DMS114 treated with DMSO at 0.1 percent for 48 hours (cell line): Measurements from ENCODE around the gene ATOX1.

ENCODE experiments used
- DNase-seq: peaks from one replicate; lab custom pipeline; 2025; ENCODE audit not compliant: unreplicated experiment; lab: John Stamatoyannopoulos, UW

Gene ATOX1

GRCh38 chr5:151770383-151771258 lies 12.2 kb upstream of the ATOX1 start:
- peak; percentile 41 for DNase-seq

- no peak for DNase-seq
Observed at GRCh38 chr5:151766975-151767374, 8.5 kb upstream of the ATOX1 start.

GRCh38 chr5:151764801-151765200 lies 6.4 kb upstream of the ATOX1 start:
- no peak for DNase-seq

GRCh38 chr5:151758141-151758429 lies 346 bp downstream of the ATOX1 start:
- no peak for DNase-seq

GRCh38 chr5:151757233-151758140 lies 944 bp downstream of the ATOX1 start:
- no peak for DNase-seq

- no peak for DNase-seq
Observed at GRCh38 chr5:151755383-151755782, 3.0 kb downstream of the ATOX1 start.

GRCh38 chr5:151751593-151751992 lies 6.8 kb downstream of the ATOX1 start:
- DNase-seq = no peak

- DNase-seq = no peak
Observed at GRCh38 chr5:151751091-151751490, 7.3 kb downstream of the ATOX1 start.

- DNase-seq = no peak
Observed at GRCh38 chr5:151750121-151750520, 8.3 kb downstream of the ATOX1 start.

- no peak for DNase-seq
Observed at GRCh38 chr5:151745071-151745705, 13.2 kb downstream of the ATOX1 start.

GRCh38 chr5:151743530-151743929 lies 14.9 kb downstream of the ATOX1 start:
- DNase-seq = no peak

- DNase-seq = peak; percentile 73
Observed at GRCh38 chr5:151742870-151743294, 15.5 kb downstream of the ATOX1 start.

- no peak for DNase-seq
Observed at GRCh38 chr5:151741678-151742423, 16.6 kb downstream of the ATOX1 start.

- no peak for DNase-seq
Observed at GRCh38 chr5:151740958-151741373, 17.5 kb downstream of the ATOX1 start.

GRCh38 chr5:151740336-151740942 lies 18.0 kb downstream of the ATOX1 start:
- DNase-seq = peak; percentile 67

GRCh38 chr5:151739939-151740335 lies 18.5 kb downstream of the ATOX1 start:
- DNase-seq = no peak

- DNase-seq = no peak
Observed at GRCh38 chr5:151739395-151739794, 19.0 kb downstream of the ATOX1 start.

- no peak for DNase-seq
Observed at GRCh38 chr5:151738125-151738848, 20.1 kb downstream of the ATOX1 start.

GRCh38 chr5:151737431-151737830 lies 21.0 kb downstream of the ATOX1 start:
- DNase-seq = no peak

- DNase-seq = no peak
Observed at GRCh38 chr5:151735646-151736045, 22.8 kb downstream of the ATOX1 start.
